C4-2B (cell line): ENCODE data around the gene CYP27C1.

Source experiments
- H3K27ac ChIP-seq: fragments of 450-650 bp; 2 replicates; pipeline ENCODE4 v1.5.1; 2017
- CTCF ChIP-seq: fragments of 450-650 bp; conservative IDR thresholded peaks from 2 replicates; pipeline ENCODE4 v1.5.1; 2017; ENCODE audit warnings: mild to moderate bottlenecking
- ZFX ChIP-seq: fragments of 450-650 bp; IDR thresholded peaks from 2 replicates; pipeline ENCODE4 v1.6.1; 2017

CYP27C1 gene

DNA sequence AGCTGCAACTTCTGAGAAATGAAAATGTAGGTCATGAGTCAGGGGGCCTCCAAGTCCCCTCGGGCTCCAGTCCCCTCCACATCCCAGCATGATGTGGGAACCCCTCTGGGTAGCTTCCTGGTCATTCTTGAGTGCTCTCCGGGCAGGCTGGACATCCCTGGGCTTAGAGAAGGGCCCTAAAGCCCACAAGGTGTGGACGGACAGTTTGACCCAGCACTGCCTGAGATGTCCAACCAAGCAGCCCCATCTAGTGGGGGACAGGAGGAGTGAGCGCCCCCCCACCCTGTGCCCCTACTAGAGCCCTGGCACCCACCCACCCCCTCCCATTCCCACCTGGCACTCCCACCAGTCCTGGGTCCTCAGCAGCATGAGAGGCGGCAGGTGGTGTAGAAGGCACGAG is 46.0 kb downstream of the CYP27C1 start:
- no peak overlapping the region for H3K27ac ChIP-seq
- TF ChIP-seq ZFX = no peak
- TF ChIP-seq CTCF = peak; percentile 33; the same call in 1 of the 2 replicates

- TF ChIP-seq CTCF = no peak
- no peak for TF ChIP-seq ZFX
- H3K27ac ChIP-seq = no peak overlapping the region
These were observed 47.0 kb downstream of the CYP27C1 start for GRCh38 chr2:127173057-127173456.

- H3K27ac ChIP-seq = no peak overlapping the region
- TF ChIP-seq ZFX (no peak), CTCF (no peak)
These were observed 47.8 kb downstream of the CYP27C1 start for GRCh38 chr2:127172306-127172705.

GRCh38 chr2:127170452-127171197 is 49.5 kb downstream of the CYP27C1 start:
- no peak for TF ChIP-seq ZFX
- no peak for TF ChIP-seq CTCF
- H3K27ac ChIP-seq = no peak overlapping the region

GRCh38 chr2:127170021-127170420 is 50.1 kb downstream of the CYP27C1 start:
- TF ChIP-seq CTCF (no peak), ZFX (no peak)
- no peak overlapping the region for H3K27ac ChIP-seq

- H3K27ac ChIP-seq = no peak overlapping the region
- TF ChIP-seq ZFX = no peak
- TF ChIP-seq CTCF = no peak
These were observed 50.9 kb downstream of the CYP27C1 start for GRCh38 chr2:127169066-127169660.

DNA sequence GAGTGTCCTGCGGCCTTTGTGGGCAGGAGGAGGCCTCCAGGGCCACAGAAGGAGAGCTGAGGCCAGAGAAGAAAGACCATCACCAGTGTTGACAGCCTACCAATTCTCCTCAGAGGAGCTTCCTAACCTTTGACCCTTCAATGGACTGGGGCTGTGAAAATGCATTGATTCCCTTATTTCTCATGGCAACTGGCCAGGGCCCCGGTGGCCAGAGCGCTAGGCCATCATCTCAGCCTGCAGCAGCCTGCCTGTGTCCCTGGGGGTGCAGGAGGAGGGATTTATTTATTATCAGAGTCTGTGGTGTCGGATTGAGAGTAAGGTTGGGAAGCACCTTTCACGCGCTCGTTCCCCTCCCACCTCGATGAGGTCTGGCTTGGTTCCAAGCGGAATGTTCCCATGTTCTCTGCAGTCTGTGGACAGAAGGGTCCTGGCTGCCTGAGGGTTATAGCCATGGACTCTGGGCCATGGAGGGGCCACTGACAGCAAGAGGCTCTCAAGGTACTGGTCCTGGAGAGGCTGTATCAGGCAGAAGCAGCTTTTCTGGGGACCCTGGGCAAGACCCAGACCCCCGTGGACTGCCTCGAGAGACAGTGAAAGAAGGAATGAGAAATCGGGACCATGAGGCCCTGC is 53.8 kb downstream of the CYP27C1 start:
- TF ChIP-seq CTCF = no peak
- no peak for TF ChIP-seq ZFX

More for the DNA sequence above, 53.8 kb downstream of the CYP27C1 start:
- no peak overlapping the region for H3K27ac ChIP-seq
